Thyroid gland (tissue), 4 donors: ENCODE data around the gene ADAMTS2. TPM values are rescaled to one million over a fixed set of nuclear protein-coding genes. Genes with fewer than 3 reads are reported as not detected.

Experiments used
- DNase-seq, 2 donors: peaks; one replicate each; pipeline ENCODE4 v3.0.0-alpha.2; 2019
- H3K27ac ChIP-seq, 3 donors: fragments of 200-600 bp; sonication (generic); 1 replicate in 2 of 3; 2 replicates in 1 of 3; pipeline ENCODE4 v1.5.1; 2016 to 2019; ENCODE audit warnings: mild to moderate bottlenecking in 1 of 3, moderate library complexity in 1 of 3
- H3K27me3 ChIP-seq: fragments of 200-600 bp; sonication (generic); one replicate; pipeline ENCODE4 v1.5.1; 2019
- H3K36me3 ChIP-seq, 2 donors: fragments of 200-600 bp; sonication (generic); one replicate each; pipeline ENCODE4 v1.5.1; 2016 to 2019
- H3K4me1 ChIP-seq, 2 donors: fragments of 200-600 bp; sonication (generic); one replicate each; pipeline ENCODE4 v1.5.1; 2017 to 2019
- H3K4me3 ChIP-seq, 3 donors: fragments of 200-600 bp; sonication (generic); replicated peaks in 1 of 3; 1 replicate in 2 of 3; 2 replicates in 1 of 3; pipeline ENCODE4 v1.5.1; 2016; ENCODE audit warnings: mild to moderate bottlenecking in 1 of 3
- H3K9me3 ChIP-seq: fragments of 200-600 bp; sonication (generic); one replicate; pipeline ENCODE4 v1.5.1; 2017
- POLR2A ChIP-seq, 2 donors: fragments of 450-650 bp; IDR thresholded peaks; one replicate each; pipeline ENCODE4 v1.6.1; 2017; ENCODE audit warnings: antibody characterized with exemption in 2 of 2, mild to moderate bottlenecking in 2 of 2, moderate library complexity in 1 of 2
- WGBS, 2 donors: methylation state at CpG; one replicate each; pipeline ENCODE4 v1.1.5; 2017; 5-methylcytosine and 5-hydroxymethylcytosine counted together
- intact Hi-C: fragments of 100-400 bp; cut with DNase I; formaldehyde crosslinking; loops from one replicate; pipeline ENCODE4 v1.15.1; 2023
- total RNA-seq, 4 donors: library from RNA; depleted of rRNA; stranded (reverse); fragments of >200 nt; gene quantifications; one replicate each; pipeline ENCODE4 v1.2.3, GENCODE V29; 2016
- TF ChIP-seq, protein P1 (sequence below), 6 experiments: fragments of 200-600 bp in 3 of 6; fragments of 450-650 bp in 3 of 6; sonication (generic) in 3 of 6; IDR thresholded peaks; one replicate each; pipeline ENCODE4 v1.5.1; 2016 to 2019; ENCODE audit warnings: antibody characterized with exemption in 6 of 6, mild to moderate bottlenecking in 2 of 6, inconsistent platforms in 1 of 6, moderate library complexity in 1 of 6

Gene ADAMTS2
- total RNA-seq, 4 donors from 2014 or later, result 3.5 to 16.2 (median 7.3) TPM

DNA sequence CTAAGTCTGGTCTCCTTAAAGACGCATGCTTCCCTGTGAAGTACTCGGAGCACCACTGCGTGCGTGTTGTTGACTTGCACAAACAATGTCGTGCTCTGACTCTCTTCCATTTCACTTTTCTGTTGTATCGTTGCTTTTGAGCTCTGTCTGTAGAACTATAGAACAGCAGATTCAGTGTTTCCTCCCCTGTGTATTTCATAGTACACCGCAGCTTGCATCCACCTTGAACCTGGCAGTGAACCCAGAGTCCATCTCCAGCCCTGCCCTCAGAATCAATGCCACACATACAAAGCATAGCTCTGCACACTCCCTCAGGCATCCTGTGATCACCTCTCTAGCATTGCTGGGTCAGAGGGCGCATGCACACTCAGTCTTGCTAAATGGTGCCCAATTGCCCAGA lies 37.2 kb upstream of the ADAMTS2 start:
- no peak overlapping the region for H3K4me3 ChIP-seq
- H3K27me3 ChIP-seq, result no peaks in the 10 kb centered on the region
- DNase-seq, result no peak
- no peaks in the 10 kb centered on the region for H3K9me3 ChIP-seq
- no peaks in the 10 kb centered on the region for H3K36me3 ChIP-seq
- H3K4me1 ChIP-seq, result no peaks in the 10 kb centered on the region
- intact Hi-C loops, result no loop called here
- no peak overlapping the region for H3K27ac ChIP-seq
- no peak for TF ChIP-seq POLR2A (IDR thresholded peaks at IDR 0.05)
- TF ChIP-seq, protein P1, sequence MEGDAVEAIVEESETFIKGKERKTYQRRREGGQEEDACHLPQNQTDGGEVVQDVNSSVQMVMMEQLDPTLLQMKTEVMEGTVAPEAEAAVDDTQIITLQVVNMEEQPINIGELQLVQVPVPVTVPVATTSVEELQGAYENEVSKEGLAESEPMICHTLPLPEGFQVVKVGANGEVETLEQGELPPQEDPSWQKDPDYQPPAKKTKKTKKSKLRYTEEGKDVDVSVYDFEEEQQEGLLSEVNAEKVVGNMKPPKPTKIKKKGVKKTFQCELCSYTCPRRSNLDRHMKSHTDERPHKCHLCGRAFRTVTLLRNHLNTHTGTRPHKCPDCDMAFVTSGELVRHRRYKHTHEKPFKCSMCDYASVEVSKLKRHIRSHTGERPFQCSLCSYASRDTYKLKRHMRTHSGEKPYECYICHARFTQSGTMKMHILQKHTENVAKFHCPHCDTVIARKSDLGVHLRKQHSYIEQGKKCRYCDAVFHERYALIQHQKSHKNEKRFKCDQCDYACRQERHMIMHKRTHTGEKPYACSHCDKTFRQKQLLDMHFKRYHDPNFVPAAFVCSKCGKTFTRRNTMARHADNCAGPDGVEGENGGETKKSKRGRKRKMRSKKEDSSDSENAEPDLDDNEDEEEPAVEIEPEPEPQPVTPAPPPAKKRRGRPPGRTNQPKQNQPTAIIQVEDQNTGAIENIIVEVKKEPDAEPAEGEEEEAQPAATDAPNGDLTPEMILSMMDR (IDR thresholded peaks at IDR 0.05), result no peak
- 73 to 79% methylated on average over 8 of the region's 8 CpGs for WGBS, 2 donors

DNA sequence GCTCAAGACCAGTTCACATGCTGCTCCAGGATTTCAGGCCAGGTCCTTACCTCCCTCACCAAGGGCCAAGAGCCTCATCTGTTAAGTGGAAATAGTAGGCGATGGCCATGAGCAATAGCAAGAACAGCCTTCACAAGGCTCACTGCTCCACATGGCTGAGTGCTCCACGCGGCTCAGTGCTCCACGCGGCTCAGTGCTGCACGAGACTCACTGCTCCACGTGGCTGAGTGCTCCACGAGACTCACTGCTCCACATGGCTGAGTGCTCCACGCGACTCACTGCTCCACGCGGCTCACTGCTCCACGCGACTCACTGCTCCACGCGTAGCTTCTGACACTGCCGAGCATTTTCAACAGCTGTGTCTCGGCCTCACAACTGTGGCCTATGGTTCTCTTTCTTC lies 36.4 kb upstream of the ADAMTS2 start:
- Histone ChIP-seq H3K36me3 (no peaks in the 10 kb centered on the region), H3K4me1 (no peaks in the 10 kb centered on the region), H3K4me3 (no peak overlapping the region), H3K27ac (no peak overlapping the region), H3K27me3 (no peaks in the 10 kb centered on the region), H3K9me3 (no peaks in the 10 kb centered on the region)
- intact Hi-C loops, result no loop called here
- no peak for DNase-seq
- WGBS, 2 donors, result 79 to 86% methylated on average over 18 of the region's 18 CpGs
- no peak for TF ChIP-seq POLR2A (IDR thresholded peaks at IDR 0.05)
- TF ChIP-seq, protein P1 (IDR thresholded peaks at IDR 0.05), result no peak

DNA sequence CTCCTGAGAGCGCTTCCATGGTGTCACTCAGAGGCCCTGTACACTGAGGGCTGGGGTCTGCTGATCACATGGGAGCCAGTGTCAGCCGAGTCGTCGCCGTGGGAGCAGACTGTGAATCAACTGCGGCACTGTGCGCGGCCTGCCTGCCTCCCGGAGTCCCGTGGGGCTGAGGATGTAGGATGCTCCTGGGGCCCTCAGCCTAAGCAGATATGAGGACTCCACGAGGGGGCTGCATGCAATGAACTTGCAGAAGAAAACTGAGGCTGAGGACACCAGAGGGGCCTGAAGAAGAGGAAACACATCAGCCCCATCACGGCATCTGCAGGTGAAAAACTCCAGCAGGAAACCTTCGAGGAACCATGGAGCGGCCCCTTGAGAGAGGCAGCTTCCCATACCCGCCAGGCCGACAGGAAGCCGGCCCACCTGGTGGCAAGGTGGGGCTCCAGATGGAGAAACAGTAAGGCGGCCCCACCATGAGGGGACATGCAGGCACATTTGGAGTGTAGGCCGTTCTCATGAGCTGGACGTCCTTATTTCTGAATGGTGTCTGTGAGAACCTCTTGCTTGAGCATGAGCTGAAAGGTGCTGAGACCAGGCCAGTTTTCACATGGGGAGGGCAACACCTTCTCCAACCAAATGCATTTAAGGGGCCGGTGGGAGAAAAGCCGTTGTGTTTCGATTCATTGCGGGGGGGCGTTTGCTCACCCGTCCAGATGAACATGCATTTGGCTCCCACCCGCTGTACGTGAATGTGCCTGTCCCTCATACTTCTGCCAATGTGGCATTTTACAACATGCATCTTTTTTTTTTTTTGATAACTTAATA lies 35.2 kb upstream of the ADAMTS2 start:
- Histone ChIP-seq H3K27me3 (no peaks in the 10 kb centered on the region), H3K36me3 (no peaks in the 10 kb centered on the region), H3K4me3 (no peak overlapping the region), H3K9me3 (no peaks in the 10 kb centered on the region), H3K4me1 (no peaks in the 10 kb centered on the region), H3K27ac (no peak overlapping the region)
- WGBS, 2 donors, result 82 to 87% methylated on average over 27 to 28 of the region's 28 CpGs
- intact Hi-C loops, result no loop called here
- TF ChIP-seq, protein P1 (IDR thresholded peaks at IDR 0.05), result no peak
- TF ChIP-seq POLR2A (IDR thresholded peaks at IDR 0.05), result no peak
- DNase-seq, result no peak

DNA sequence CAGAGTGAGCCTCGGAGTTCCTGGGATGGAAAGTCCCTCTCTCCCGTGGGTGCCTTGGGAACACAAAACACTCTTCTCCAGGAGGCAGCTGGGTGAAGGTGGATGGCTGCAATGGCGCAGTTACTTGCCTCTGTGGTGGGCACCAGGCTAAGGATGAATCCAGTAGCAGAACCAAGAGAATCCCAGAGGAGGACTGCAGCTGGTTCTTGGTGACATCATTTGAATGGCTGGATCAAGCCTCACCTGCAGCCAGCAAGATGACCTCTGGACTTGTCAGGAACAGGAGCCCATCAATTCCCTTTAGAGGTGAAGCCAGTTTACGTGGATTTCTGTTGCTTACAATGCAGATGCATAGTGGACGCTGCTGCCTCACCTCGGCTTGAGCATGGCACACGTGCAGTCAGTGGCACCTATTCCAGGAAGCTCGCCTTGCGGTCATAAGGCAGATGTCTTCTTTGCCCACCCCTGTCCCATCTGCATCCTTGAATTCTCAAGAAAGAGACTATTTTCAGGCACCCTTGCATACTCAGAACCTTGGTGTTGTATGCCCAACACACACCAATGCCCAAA lies 34.1 kb upstream of the ADAMTS2 start:
- no peaks in the 10 kb centered on the region for H3K36me3 ChIP-seq
- H3K4me1 ChIP-seq, result no peaks in the 10 kb centered on the region
- H3K27ac ChIP-seq, result no peak overlapping the region
- H3K27me3 ChIP-seq, result no peaks in the 10 kb centered on the region
- no peak for TF ChIP-seq POLR2A (IDR thresholded peaks at IDR 0.05)
- H3K9me3 ChIP-seq, result no peaks in the 10 kb centered on the region
- intact Hi-C loops, result no loop called here
- 83 to 89% methylated on average over 9 of the region's 9 CpGs for WGBS, 2 donors
- no peak overlapping the region for H3K4me3 ChIP-seq
- DNase-seq, result no peak

DNA sequence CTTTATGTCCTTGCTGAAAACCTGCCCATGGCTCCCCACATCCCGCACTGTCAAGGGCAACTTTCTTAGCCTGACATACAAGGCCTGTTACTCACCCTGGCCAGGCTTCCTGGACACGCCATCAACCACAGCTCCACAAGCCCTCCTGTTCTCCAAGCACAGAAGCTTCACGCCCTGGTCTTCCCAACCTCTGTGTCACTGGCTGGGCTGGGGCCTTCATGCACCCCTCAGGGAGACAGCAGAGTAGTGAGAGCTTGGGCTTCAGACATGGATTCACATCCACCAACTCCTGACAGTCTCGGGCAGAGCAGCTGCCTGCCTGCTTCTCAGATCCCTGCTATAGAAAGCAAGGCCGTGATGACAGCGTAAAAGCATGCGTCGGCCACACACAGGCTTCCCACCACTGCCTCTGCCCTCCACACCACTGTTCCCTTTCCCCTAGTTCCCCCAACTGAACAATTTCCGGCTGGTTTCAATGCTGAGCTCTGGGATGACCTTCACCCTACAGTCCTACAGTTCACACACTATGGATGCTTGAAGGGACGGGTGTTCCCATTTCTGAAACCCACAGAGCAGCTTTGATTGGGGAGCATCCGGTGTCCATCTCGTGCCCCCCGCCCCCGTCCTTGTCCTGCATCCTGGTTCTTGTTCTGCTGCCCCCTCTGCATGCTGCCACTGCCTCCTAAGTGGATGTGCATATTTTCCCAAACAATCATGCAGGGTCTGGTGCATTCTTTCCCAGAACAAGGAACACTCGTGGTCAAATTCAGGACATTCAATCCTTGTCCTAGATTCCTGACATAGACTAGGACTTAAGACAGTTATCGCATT lies 33.4 kb upstream of the ADAMTS2 start:
- Histone ChIP-seq H3K36me3 (no peaks in the 10 kb centered on the region), H3K4me3 (no peak overlapping the region), H3K4me1 (no peaks in the 10 kb centered on the region), H3K27ac (no peak overlapping the region), H3K9me3 (no peaks in the 10 kb centered on the region), H3K27me3 (no peaks in the 10 kb centered on the region)
- intact Hi-C loops, result no loop called here
- no peak for TF ChIP-seq POLR2A (IDR thresholded peaks at IDR 0.05)
- TF ChIP-seq, protein P1 (IDR thresholded peaks at IDR 0.05), result no peak
- DNase-seq, result no peak
- 74 to 80% methylated on average over 16 of the region's 16 CpGs for WGBS, 2 donors
